Endodermal cell (in vitro differentiated cells): Measurements from ENCODE around the gene TIMP2. TPM values are rescaled to one million over a fixed set of nuclear protein-coding genes. Genes with fewer than 3 reads are reported as not detected.

Source experiments
- DNase-seq: peaks from one replicate; pipeline ENCODE4 v3.0.0-alpha.2; 2017
- H3K27ac ChIP-seq: 2 replicates; pipeline ENCODE4 v1.5.1; 2013; ENCODE audit warnings: mild to moderate bottlenecking, low read depth, low read length, moderate library complexity
- H3K27me3 ChIP-seq: 2 replicates; pipeline ENCODE4 v1.6.1; 2013; ENCODE audit warnings: mild to moderate bottlenecking, low read length, moderate library complexity; ENCODE audit not compliant: insufficient read depth, control insufficient read depth, poor library complexity, severe bottlenecking
- H3K36me3 ChIP-seq: 2 replicates; pipeline ENCODE4 v1.7.0; 2013; ENCODE audit warnings: mild to moderate bottlenecking, low read length, moderate library complexity; ENCODE audit not compliant: control insufficient read depth, insufficient read depth
- H3K4me1 ChIP-seq: one replicate; pipeline ENCODE4 v1.7.0; 2013; ENCODE audit warnings: low read length; ENCODE audit not compliant: control insufficient read depth, insufficient read depth
- H3K4me3 ChIP-seq: 2 replicates; pipeline ENCODE4 v1.5.1; 2013; ENCODE audit warnings: mild to moderate bottlenecking, low read length, moderate library complexity
- H3K9ac ChIP-seq: 2 replicates; pipeline ENCODE4 v1.6.1; 2013; ENCODE audit warnings: mild to moderate bottlenecking, low read length, moderate library complexity; ENCODE audit not compliant: poor library complexity, severe bottlenecking; ENCODE audit errors: extremely low read depth
- H3K9me3 ChIP-seq: 2 replicates; pipeline ENCODE4 v1.6.1; 2013; ENCODE audit warnings: mild to moderate bottlenecking, low read length, moderate library complexity; ENCODE audit not compliant: control insufficient read depth
- H3K27ac Mint-ChIP-seq: 2 replicates; pipeline ENCODE4 v1.8.0; 2020; ENCODE audit warnings: mixed read lengths
- H3K27me3 Mint-ChIP-seq: 2 replicates; pipeline ENCODE4 v1.8.0; 2021; ENCODE audit warnings: mild to moderate bottlenecking, mixed read lengths; ENCODE audit not compliant: insufficient read depth
- H3K36me3 Mint-ChIP-seq: 2 replicates; pipeline ENCODE4 v1.8.0; 2020; ENCODE audit warnings: low read depth, mixed read lengths
- H3K4me1 Mint-ChIP-seq: 2 replicates; pipeline ENCODE4 v1.8.0; 2020; ENCODE audit warnings: mixed read lengths
- H3K4me3 Mint-ChIP-seq: 2 replicates; pipeline ENCODE4 v1.8.0; 2020; ENCODE audit warnings: mild to moderate bottlenecking, moderate library complexity, mixed read lengths
- H3K9me3 Mint-ChIP-seq: 2 replicates; pipeline ENCODE4 v1.8.0; 2020; ENCODE audit warnings: mild to moderate bottlenecking, mixed read lengths
- CTCF ChIP-seq: fragments of 200-600 bp; sonication (generic); conservative IDR thresholded peaks from 2 replicates; pipeline ENCODE4 v1.5.0; 2021; ENCODE audit warnings: antibody characterized with exemption, mild to moderate bottlenecking
- WGBS, 2 experiments: methylation state at CpG; one replicate each; pipeline versions ENCODE4 v1.1.5 to v1.1.7; 2013; ENCODE audit warnings: missing lambda C conversion rate in 2 of 2, mixed read lengths in 1 of 2; ENCODE audit not compliant: insufficient coverage in 1 of 2, insufficient read length in 1 of 2; 5-methylcytosine and 5-hydroxymethylcytosine counted together
- total RNA-seq, 2 donors: library from RNA; stranded (reverse); fragmentation: NEBNext Ultra II Directional in 1 of 2; extraction: Animal tissue kit (Norgen Biotek cat#: 25700) in 1 of 2; gene quantifications; 2 replicates in 1 of 2; 3 replicates in 1 of 2; pipeline ENCODE4 v1.2.1, GENCODE V29; 2021

Gene TIMP2
- total RNA-seq, 2 donors from 2014 or later: 36.9 to 42.7 TPM

GRCh38 chr17:78822552-78822951 is 102.6 kb downstream of the TIMP2 start:
- no peak overlapping the region for H3K4me3 ChIP-seq
- no peaks in the 10 kb centered on the region for H3K27me3 Mint-ChIP-seq
- H3K4me1 Mint-ChIP-seq: peaks cover 5% of the 10 kb centered on the region
- H3K27me3 ChIP-seq: no peaks in the 10 kb centered on the region
- no peaks in the 10 kb centered on the region for H3K9me3 Mint-ChIP-seq
- H3K36me3 ChIP-seq: peaks cover 78% of the 10 kb centered on the region
- H3K9me3 ChIP-seq: no peaks in the 10 kb centered on the region
- H3K36me3 Mint-ChIP-seq: peaks cover 82% of the 10 kb centered on the region
- peak overlapping the region; percentile 8 for H3K27ac ChIP-seq
- H3K4me1 ChIP-seq: no peaks in the 10 kb centered on the region
- DNase-seq: no peak
- peak overlapping the region; percentile 60 for H3K27ac Mint-ChIP-seq
- WGBS, 2 experiments: 93 to 95% methylated on average over 9 to 14 of the region's 14 CpGs
- no peak overlapping the region for H3K4me3 Mint-ChIP-seq
- no peak for TF ChIP-seq CTCF
- no peak overlapping the region for H3K9ac ChIP-seq

- Histone ChIP-seq H3K4me1 (no peaks in the 10 kb centered on the region), H3K27me3 (no peaks in the 10 kb centered on the region), H3K27ac (no peak overlapping the region), H3K4me3 (no peak overlapping the region), H3K9ac (no peak overlapping the region), H3K9me3 (no peaks in the 10 kb centered on the region), H3K36me3 (peaks cover 77% of the 10 kb centered on the region)
- no peak for TF ChIP-seq CTCF
- H3K36me3 Mint-ChIP-seq: peaks cover 83% of the 10 kb centered on the region
- no peak overlapping the region for H3K27ac Mint-ChIP-seq
- H3K4me1 Mint-ChIP-seq: peaks cover 5% of the 10 kb centered on the region
- DNase-seq: no peak
- H3K4me3 Mint-ChIP-seq: no peak overlapping the region
- H3K27me3 Mint-ChIP-seq: no peaks in the 10 kb centered on the region
- 93 to 97% methylated on average over 5 to 8 of the region's 8 CpGs for WGBS, 2 experiments
- H3K9me3 Mint-ChIP-seq: no peaks in the 10 kb centered on the region
These were observed 103.2 kb downstream of the TIMP2 start for GRCh38 chr17:78821961-78822360.

GRCh38 chr17:78820841-78821240 is 104.3 kb downstream of the TIMP2 start:
- no peaks in the 10 kb centered on the region for H3K9me3 ChIP-seq
- no peaks in the 10 kb centered on the region for H3K9me3 Mint-ChIP-seq
- WGBS, 2 experiments: 92 to 95% methylated on average over 12 to 13 of the region's 13 CpGs
- no peak overlapping the region for H3K4me3 Mint-ChIP-seq
- no peak overlapping the region for H3K4me3 ChIP-seq
- no peak for DNase-seq
- peaks cover 79% of the 10 kb centered on the region for H3K36me3 ChIP-seq
- H3K4me1 Mint-ChIP-seq: peaks cover 5% of the 10 kb centered on the region
- H3K4me1 ChIP-seq: no peaks in the 10 kb centered on the region
- H3K27me3 ChIP-seq: no peaks in the 10 kb centered on the region
- no peaks in the 10 kb centered on the region for H3K27me3 Mint-ChIP-seq
- TF ChIP-seq CTCF: no peak
- no peak overlapping the region for H3K9ac ChIP-seq
- peaks cover 79% of the 10 kb centered on the region for H3K36me3 Mint-ChIP-seq
- no peak overlapping the region for H3K27ac ChIP-seq
- no peak overlapping the region for H3K27ac Mint-ChIP-seq
